SIG-M5 (cell line): Measurements from ENCODE around the gene RS1.

Source experiments
- DNase-seq: peaks from one replicate; lab custom pipeline; 2025; lab: John Stamatoyannopoulos, UW

The RS1 gene

DNA sequence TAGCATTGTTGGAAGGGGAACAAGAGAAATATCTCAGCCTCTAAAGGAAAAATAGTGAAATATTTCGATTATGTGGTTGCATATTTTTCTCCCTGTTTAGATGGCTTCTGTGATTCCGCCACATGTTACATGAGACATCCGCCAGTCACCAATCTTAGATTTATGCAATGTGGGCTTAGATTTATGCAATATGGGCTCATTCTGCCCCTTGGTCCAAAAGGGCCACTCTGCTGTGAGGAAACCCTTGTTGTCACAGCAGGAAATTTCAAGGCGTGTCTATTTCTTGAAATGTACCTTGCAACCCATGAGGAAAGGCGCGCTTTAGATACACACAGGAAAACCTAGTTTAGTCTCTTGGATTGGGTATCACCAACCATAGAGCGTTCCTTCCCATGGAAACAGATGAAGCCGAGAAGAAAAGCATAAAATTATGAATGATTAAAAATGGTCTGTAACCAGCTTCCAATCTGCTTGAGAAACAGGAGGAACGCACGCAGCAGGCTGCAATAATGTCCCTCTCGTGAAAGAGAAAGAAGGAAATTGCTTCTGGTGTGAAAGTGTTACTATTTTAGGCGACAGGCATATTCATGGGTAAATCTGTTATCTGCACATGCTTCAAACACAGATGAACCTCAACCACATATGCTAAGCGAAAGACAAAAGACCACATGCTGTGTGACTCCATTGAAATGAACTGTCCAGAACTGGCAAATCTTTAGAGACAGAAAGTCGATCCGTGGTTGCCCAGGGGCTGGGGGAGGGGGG lies 3.7 kb downstream of the RS1 start:
- DNase-seq = no peak

DNA sequence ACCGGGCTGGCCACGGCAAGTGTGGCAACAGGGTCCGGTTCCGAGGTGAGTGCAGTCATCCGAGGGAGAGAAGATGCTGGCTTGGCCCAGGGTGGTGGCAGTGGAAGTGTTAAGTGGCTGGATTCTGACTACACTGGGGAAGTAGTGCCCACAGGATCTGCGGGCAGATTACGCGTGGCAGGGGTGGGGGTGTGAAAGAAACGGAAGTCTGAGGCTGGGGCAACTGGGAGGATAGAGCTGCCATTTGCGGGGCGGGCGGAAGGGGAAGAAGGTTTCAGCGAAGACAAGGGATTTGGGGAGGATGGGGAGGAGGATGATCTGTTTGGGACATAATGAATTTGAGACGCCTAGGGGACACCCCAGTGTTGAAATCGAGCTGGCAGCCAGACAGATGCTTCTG lies 5.3 kb downstream of the RS1 start:
- no peak for DNase-seq

DNA sequence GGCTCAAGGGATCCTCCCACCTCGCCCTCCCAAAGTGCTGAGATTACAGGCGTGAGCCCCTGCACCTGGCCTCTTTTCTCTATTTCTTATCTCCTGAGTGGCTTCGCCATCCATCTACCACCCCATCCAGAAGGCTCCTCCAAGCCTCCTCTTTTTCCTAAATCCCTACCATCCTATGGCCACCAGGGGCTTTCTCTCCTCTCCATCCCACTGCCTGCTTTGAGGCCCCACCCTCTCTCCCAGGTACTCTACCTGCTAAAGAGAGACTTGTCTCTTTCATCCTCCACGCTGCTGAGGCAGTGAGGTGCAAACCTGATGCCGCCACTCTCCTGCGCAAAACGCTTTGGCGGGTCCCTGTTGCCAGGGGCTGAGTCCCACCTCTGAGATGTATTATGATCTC lies 7.0 kb downstream of the RS1 start:
- no peak for DNase-seq

DNA sequence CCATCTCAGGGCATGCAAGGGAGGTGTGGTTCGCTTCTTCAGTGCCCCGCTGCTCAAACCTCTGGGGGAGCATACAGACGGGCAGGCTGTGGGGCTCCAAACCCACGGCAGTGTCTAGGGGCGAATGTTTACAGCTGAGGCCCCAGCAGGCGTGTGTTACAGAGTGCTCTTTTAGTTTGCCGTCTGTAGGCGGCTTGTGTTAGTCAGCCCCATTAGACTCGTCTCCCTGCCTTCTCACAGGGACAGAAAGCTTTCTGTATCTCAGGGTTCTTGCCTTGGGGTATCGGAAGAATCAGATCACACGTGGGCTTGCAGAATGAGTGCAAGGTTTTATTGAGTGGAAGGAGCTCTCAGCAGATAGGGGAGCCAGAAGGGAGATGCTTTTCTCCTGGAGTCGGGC lies 10.6 kb downstream of the RS1 start:
- DNase-seq = no peak

DNA sequence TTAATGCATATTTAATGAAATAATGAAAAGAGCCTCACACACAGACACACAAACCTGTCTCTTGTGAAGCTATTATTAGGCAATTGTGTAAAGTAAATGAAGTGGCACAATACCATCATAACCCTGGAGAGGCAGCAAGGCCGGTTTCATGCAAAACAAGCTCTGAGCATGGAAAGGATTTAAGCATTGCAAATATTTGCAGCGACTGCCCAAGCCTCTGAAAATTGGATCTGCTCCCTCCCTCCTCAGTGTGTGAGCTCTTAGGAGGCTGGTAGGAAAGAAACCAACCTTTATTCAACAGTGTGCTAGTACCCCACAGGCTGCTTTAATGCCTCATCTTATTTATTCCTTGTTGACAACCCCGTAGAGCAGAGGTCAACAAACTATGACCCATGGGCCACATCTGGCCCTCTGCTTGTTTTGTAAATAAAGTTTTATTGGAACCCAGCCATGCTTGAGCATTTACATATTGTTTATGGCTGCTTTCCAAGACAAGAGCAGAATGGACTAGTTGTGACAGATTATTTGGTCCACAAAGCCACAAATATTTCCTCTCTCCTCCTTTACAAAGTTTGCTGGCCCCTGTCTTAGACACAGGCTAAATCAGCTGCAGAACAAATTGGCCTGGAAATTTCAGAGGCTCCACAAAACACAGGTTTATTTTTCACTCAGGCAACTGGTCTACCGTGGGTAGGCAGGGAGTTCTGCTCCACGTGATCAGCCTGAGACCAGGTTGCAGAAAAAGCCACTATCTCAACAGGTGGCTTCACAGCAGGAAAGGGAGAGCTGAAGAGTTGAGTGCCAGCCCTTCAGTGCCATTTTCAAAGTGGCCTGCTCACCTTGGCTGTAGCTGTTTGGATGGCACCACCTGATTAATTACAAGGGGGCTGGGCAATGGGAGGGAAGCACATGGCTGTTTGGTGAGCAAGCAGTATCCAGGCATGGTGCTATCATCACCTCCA lies 16.8 kb downstream of the RS1 start:
- DNase-seq = no peak

DNA sequence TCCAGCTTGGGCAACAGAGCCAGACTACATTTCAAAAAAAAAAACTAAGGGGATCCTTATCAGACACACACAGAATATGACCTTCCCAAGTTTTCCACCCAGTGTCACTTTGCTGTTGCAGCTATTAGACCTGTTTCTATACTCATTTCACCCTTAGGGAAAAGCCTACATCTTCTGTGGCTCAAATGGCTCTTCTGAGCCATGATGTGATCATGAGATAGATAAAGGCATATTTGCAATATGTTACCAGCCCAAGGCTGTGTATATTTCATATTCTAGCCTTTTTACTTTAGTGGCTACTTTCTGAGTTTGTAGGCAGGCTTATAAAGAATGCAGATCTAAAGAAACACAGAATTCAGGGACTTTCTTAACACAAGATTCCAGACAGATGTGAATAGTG lies 19.3 kb downstream of the RS1 start:
- no peak for DNase-seq

DNA sequence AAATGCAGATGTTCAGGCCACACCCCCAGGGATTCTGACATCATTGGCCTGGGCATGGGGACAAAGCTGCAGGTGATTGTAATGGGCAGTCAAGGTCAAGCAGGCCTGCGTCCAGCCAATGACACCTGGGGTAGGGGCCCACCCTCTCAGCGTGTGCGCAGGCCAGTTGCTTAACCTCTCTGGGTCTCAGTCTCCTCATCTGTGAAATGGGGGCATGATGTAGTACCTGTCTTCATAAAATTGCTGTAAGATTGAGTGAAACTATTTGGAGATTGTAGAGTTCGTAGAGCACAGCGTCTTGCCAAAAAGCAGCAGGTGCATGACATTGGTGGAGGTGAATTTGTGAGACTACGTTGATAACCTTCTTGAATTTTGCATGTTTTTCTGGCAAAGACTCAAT lies 21.2 kb downstream of the RS1 start:
- DNase-seq = no peak

DNA sequence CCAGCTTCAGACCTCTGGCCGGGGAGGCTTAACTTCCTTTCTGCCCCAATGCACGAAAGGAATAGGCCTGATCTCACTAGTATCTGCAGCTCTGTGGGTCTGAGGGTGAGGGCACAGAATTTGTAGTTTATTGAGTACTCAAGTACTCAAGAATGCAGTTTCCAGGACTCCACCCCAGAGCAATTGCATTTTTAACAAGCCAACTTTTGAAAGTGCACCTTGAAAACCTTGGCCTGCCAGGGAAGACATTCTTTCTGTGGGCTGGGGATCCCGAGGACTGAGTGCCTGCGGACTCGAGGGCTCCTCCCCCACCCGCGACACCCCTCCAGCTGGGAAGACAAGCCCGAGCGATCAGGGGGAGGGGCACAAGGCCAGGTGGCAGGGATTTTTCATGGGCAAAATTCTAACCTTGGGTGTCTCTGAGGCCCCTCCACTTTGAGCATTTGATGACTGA lies 22.4 kb downstream of the RS1 start:
- no peak for DNase-seq

DNA sequence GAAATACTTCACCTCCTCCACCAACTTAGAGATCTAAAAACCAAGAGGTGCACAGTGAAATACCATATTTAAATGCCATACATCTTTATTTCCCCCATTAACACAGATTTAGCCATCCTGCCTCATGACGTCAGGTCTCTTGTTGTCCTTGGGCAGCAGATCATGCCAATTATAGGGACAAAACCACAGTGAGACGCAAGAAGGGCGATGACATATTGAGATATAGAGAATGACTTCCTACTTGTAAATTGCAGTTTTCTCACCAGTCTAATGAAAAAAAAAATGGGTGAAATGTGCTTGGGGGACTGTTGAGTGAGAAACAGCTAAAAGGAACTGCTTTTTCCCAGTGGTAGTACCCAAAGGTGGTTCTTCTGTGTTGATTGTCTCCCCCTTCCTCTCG lies 24.3 kb downstream of the RS1 start:
- DNase-seq = no peak

DNA sequence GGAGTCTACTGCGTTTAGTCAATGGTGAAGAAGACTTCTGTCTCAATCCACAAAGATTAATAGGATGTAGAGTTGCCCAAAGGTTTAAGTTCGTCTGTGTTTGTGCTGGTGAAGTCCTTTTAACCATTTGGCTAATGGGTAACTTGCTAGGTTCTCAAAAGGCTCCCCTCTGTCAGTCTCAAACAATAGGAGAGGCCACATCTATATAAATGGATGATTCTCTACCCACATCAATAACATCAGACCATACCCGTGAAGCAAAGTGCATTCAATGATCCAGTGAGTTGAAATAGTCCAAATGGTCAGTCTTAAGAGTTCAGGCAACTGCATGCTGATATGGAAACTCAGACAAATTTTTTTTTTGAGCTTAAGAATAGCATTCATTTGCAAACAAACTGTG lies 28.1 kb downstream of the RS1 start:
- DNase-seq = no peak

DNA sequence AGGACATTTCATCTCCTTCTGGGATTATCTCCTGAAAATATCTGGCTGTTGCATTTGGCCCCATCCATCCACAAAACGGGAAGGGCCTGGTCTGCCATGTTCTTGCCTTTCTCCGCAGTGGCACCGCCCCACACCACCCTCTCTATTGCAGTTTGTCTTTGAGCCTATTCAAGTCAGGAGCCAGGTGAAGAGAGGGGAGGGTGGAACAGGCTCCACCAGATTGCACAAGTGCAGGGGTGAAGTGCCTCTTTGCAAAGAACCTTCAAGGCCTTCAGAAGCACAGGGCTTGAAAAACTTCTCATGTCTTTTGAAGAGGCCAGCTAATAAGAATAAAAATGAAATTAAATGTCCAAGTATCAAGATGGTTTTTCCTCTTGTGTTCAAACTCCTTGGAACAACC lies 28.7 kb downstream of the RS1 start:
- DNase-seq = no peak

DNA sequence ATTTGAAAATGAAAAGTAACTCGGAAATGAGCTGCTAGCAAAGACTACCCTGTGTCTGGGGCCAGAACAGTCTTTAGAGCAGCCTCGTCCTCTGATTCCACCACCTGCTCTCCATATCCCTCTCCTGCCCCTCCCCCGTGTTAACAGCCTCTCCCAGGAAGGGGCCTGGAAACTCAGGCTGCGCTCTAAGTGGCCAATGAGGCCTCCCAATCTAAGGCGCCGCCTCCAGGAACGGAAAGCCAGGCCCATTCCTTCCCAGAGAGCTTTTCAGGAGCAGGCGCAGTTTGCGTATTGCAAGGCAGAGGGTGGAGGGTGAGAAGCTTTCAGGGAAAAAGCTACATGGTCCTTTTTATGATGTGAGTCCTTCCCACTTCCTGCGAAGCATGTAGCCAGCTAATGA lies 31.2 kb downstream of the RS1 start:
- no peak for DNase-seq

DNA sequence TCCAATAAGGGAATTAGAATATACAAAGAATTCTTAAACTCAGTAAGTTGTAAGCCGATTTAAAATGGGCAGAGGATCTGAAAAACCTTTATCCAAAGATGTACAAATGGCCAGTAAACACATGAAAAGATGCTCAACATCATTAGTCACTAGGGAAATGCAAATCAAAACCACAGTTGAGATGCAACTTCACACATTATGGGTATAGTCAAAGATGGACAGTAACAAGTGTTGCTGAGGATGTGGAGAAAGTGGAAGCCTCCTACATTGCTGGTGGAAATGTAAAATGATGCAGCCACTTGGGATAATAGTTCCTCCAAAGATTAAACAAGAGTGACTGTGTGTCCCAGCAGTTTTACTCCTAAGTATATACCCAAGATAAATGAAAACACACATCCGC lies 32.6 kb downstream of the RS1 start:
- DNase-seq = no peak

DNA sequence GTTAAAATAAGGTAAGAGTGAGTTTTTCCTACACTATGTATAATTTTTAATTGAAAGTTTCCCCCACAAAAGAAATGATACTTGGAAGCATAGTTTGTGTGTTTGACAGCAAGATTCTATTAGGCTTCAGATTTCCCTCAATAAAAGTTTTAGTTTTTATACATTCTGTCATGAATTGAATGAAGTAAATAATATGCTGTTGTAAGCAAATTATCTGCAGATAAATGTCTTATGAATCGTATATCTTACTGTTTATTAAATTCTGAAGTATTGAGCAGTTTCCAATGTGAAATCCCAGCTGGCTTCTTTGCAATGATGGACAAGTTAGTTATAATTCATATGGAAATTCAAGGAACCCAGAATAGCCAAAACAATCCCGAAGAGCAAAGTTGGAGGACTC lies 33.5 kb downstream of the RS1 start:
- DNase-seq = no peak

DNA sequence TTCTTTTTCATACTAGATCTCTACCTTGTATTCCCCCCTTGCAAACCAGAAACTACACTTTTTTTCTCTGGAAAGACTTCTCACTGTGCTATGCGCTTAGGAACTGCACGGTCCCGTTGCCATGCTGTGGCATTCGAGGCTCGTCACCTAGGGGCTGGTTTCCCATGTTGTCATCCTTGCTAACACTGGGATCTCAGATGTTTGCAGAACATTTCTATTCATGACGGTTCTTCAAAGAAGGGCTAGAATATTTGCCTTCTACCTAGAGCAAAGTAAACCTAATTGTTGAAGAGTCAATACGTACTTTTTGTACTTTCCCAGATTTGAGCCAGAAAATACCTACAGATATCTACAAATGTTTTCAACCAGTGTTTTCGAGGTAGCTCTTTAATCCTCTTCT lies 41.0 kb downstream of the RS1 start:
- no peak for DNase-seq

DNA sequence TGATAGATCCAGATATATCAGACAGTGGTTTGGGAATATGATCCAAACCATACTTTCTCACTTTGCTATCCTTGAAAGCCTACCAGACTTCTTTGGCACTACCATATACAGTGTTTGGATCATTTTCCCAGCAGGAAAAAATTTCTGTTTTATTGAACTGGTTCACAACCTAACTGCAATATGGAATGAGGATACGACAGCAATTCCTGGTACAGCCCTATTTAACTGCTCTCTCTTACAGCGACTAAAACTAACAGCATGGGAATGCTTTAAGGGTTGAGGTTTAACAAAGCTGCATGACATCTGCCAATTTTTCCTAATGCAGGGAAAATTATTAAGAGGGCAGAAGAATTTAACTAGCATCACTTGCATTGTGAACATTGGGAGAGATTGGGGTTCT lies 47.3 kb downstream of the RS1 start:
- no peak for DNase-seq

DNA sequence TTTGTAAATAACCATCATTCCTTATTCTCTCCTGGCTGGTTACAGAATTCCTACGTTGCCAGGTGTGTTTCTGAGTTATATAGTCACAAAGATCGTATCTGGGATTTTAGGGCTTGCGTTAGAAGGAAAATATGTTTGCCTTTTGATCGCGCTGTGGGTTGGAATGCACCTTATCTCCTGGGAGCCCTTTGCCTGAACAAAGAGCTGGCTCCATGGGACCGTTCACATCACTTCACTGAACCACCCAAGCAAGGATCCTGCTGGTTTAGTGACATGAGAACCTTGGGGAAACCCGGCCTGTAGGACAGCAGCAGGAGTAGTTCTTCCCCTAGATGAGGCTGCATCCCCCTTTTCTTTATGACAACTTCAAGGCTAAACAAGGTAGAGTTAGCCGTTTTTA lies 51.6 kb downstream of the RS1 start:
- no peak for DNase-seq

DNA sequence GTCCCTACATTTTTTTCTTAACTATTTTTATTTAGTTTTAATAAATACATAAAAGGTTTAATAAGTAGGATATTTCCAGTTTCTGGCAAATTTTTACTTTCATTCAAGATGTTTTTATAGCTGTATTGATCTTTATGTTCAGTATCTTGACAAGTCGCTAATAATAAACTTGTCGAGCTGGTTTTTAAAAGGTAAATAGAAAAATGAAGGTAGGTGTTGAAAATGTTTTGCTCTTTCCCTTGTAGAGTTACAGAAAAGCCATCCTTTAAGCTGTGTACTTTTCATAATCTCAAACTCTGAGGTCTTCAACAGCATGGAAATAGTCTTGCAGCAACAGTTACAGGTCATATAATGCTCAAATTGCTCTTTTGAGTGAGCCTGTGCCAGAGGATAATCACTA lies 52.6 kb downstream of the RS1 start:
- DNase-seq = no peak

DNA sequence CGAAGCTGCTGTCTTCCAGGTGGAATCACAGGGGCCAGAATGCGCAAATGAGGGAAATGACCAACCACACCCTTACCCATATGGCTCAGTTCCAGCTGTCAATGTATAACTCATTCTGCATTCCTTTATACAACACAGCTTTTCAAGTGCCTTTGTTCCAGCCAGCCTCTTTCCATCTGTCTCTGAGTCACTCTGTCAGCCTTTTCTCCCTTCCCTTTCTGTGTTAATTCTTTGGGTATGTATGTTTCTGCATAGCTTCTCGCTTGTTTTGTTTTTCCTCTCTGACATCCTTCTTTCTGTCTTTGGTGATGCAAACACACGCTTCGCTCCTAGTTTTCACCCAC lies 54.5 kb downstream of the RS1 start:
- no peak for DNase-seq

DNA sequence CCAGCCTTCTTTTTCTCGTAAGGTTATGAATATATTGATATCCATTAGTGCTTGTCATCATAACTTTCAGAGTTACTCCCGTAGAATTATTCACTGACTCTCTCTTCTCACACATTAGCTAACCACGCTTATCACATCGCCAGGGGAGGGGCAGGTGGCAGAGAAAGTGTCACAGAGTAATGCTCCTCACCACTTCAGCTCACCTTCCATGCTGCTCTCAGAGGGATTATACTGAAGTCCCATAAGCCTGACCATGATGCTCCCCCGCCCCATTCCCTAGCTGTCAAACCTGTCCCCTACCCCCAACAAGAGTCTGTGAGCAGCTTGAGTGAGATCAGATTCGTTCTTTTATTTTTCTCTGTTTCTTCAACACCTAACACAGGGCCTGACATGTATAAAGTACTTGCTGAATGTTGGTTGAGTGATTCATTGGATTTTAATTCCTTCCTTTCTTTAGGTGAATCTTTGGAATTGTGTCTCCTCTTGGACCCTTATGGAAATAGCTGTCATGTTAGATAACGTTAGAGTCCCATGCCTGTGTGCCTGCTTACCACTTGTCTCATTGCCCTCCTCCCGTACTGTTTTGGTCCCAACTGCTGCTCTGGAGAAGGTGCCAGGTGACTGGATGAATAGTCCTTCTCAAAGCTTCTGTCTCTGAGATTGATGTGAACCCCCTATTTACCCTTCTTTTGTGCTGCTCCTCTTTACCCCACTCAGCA lies 55.1 kb downstream of the RS1 start:
- no peak for DNase-seq

DNA sequence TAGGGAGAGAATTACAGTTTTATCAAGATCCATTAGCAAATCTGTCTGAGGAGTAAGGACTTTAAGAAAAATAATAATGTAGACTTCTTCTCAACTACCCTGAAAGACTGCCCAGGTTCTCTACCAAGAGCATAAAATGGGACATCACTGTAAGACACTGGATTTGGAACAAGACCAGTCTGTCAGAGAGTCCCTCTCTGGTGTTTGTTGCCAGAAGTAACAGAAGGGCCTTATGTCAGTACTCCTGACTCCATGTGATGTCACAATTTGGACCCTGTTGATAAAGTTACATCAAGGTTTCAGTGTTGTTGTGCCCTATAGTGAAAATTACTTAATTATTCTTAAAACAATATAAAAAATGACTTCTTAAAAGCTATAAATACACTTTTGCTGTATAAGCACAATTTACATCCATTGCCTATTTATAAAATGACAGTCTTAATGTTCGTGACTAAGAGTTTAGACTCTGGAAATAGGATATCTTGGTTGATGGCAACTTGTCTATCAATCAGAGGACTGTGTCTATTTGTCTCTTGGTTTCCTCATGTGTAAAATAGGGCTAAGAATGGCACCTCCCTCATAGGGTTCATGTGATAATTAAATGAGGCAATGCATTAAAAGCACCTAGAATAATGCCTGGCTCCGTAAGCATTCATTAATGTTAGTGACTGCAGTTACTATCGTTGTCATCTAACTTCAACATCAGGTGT lies 57.8 kb downstream of the RS1 start:
- no peak for DNase-seq

DNA sequence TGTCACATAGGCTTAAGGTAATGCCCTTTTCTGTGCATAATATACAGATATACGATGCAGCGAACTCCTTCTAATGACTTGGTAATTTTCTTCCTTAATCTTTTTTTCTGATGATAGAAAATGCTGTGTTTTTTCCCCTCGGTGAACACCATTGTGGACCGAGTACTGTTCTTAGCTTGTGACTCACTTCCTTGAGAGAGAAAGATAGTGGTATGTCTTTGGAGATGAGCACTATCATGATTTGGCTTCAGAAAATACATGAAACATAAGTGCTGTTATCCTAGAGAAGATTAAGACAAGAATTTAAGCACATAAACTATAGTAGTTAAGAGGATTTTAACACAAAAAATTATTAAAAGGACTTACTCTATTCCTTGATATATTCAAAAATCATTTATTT lies 63.9 kb downstream of the RS1 start:
- DNase-seq = no peak
